ENCODE data around the gene YBX2. TPM values are rescaled to one million over a fixed set of nuclear protein-coding genes. Genes with fewer than 3 reads are reported as not detected.

YBX2 gene
- total RNA-seq, 1 experiment from 2014 or later: not detected

GRCh38 chr17:7327056-7327455 lies 32.6 kb upstream of the YBX2 start:
- no peak overlapping the region for H3K4me2 ChIP-seq (ENCODE audit: low read depth, low read length, poor library complexity, severe bottlenecking)
- peaks cover 14% of the 10 kb centered on the region; the same call in 1 of the 2 replicates for H3K36me3 ChIP-seq (ENCODE audit: insufficient read depth, low read length)
- H3K9me2 ChIP-seq (replicated peaks; ENCODE audit: insufficient read depth, low read length): no peaks in the 10 kb centered on the region
- DNase-seq: no peak
- H3K27ac ChIP-seq (ENCODE audit: low read length): no peak overlapping the region
- H3K79me2 ChIP-seq (ENCODE audit: low read length): peaks cover 24% of the 10 kb centered on the region
- no peak overlapping the region for H3K4me3 ChIP-seq (ENCODE audit: low read length)
- H3K9me3 ChIP-seq (ENCODE audit: low read length): no peaks in the 10 kb centered on the region
- H3K27me3 ChIP-seq (ENCODE audit: low read length): no peaks in the 10 kb centered on the region
- no peak overlapping the region for H2AFZ ChIP-seq (ENCODE audit: low read length)
- H3K4me1 ChIP-seq (ENCODE audit: low read length): peaks cover 23% of the 10 kb centered on the region
- peak overlapping the region; percentile 94; the same call in 1 of the 2 replicates for H3K9ac ChIP-seq (ENCODE audit: low read length)
- no peaks in the 10 kb centered on the region for H4K20me1 ChIP-seq (ENCODE audit: insufficient read depth, low read depth, low read length)

DNA sequence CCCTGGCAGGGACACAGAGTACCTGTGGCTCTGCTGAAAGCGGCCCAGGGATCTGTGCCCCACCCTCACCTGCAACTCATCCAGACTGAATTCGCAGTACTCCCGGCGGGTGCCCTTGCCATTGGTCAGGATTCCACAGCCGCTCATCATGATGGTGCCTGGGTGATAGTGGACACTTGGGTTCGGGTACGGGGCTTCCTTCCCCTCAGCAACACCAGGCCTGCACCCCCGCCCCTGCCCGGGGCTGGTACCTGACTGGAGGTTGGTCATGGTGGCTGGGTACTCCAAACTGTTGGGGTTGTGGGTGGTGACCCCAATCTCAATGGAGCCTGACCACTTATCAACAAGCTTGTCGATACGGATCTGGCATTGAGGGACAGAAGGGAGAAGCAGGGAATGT lies 31.7 kb upstream of the YBX2 start:
- no peak overlapping the region for H3K9ac ChIP-seq (ENCODE audit: low read length)
- no peak overlapping the region for H3K4me3 ChIP-seq (ENCODE audit: low read length)
- no peak overlapping the region for H3K4me2 ChIP-seq (ENCODE audit: low read depth, low read length, poor library complexity, severe bottlenecking)
- H3K36me3 ChIP-seq (ENCODE audit: insufficient read depth, low read length): peaks cover 14% of the 10 kb centered on the region; the same call in 1 of the 2 replicates
- H2AFZ ChIP-seq (ENCODE audit: low read length): no peak overlapping the region
- H3K4me1 ChIP-seq (ENCODE audit: low read length): peaks cover 23% of the 10 kb centered on the region
- peaks cover 24% of the 10 kb centered on the region for H3K79me2 ChIP-seq (ENCODE audit: low read length)
- H4K20me1 ChIP-seq (ENCODE audit: insufficient read depth, low read depth, low read length): no peaks in the 10 kb centered on the region
- DNase-seq: no peak
- no peak overlapping the region for H3K27ac ChIP-seq (ENCODE audit: low read length)
- no peaks in the 10 kb centered on the region for H3K9me3 ChIP-seq (ENCODE audit: low read length)
- no peaks in the 10 kb centered on the region for H3K27me3 ChIP-seq (ENCODE audit: low read length)
- H3K9me2 ChIP-seq (replicated peaks; ENCODE audit: insufficient read depth, low read length): no peaks in the 10 kb centered on the region

DNA sequence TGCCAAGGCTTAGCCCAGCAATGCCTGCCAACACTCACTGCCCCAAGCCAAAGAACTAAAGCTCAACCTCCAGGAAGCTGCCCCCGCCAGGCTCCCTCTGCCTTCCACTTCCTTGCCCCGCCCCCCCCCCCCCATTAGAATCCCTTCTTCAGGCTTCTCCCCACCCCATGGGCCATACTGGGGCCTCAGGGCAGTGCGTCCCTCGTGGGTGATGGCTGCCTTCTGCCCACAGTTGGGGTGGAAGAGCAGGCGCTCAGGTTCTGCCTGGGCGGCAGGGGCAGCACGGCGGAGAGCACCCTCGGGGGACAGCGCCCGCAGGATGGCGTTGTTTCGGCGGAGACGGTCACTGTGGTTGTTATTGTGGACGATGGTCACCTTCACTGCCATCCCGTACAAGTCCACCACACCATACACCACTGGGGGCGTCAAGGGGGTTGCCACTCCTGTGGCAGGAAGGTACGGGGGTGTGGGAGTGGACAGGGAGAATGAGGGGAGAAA lies 30.6 kb upstream of the YBX2 start:
- Histone ChIP-seq H3K36me3 (ENCODE audit: insufficient read depth, low read length) (peaks cover 20% of the 10 kb centered on the region), H3K4me1 (ENCODE audit: low read length) (peaks cover 16% of the 10 kb centered on the region), H3K4me3 (ENCODE audit: low read length) (no peak overlapping the region), H3K79me2 (ENCODE audit: low read length) (peaks cover 24% of the 10 kb centered on the region), H3K9me3 (ENCODE audit: low read length) (no peaks in the 10 kb centered on the region), H3K9me2 (replicated peaks; ENCODE audit: insufficient read depth, low read length) (no peaks in the 10 kb centered on the region), H2AFZ (ENCODE audit: low read length) (no peak overlapping the region), H3K27me3 (ENCODE audit: low read length) (no peaks in the 10 kb centered on the region), H4K20me1 (ENCODE audit: insufficient read depth, low read depth, low read length) (no peaks in the 10 kb centered on the region), H3K9ac (ENCODE audit: low read length) (no peak overlapping the region), H3K4me2 (ENCODE audit: low read depth, low read length, poor library complexity, severe bottlenecking) (no peak overlapping the region), H3K27ac (ENCODE audit: low read length) (no peak overlapping the region)
- DNase-seq: no peak

DNA sequence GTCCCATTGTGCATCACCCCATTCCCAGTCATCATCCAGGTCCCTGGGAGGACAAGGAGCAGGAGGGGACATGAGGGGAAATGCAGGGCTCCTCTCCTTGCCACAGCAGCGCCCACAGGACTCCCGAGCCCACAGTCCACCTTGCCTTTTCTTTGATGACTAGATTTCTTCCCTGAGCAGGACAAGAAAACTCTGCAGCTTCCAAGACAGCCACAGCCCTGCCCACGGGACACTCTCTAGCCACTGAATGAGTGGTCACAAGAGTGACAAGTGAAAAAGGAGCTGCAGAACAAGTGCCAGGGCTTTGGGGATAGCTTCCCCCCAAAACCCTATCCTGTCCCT lies 30.0 kb upstream of the YBX2 start:
- Histone ChIP-seq H4K20me1 (ENCODE audit: insufficient read depth, low read depth, low read length) (no peaks in the 10 kb centered on the region), H3K4me3 (ENCODE audit: low read length) (no peak overlapping the region), H3K9me2 (replicated peaks; ENCODE audit: insufficient read depth, low read length) (no peaks in the 10 kb centered on the region), H3K27me3 (ENCODE audit: low read length) (no peaks in the 10 kb centered on the region), H3K27ac (ENCODE audit: low read length) (no peak overlapping the region), H3K9ac (ENCODE audit: low read length) (no peak overlapping the region; the same call in 1 of the 2 replicates), H3K4me1 (ENCODE audit: low read length) (peaks cover 11% of the 10 kb centered on the region), H3K9me3 (ENCODE audit: low read length) (no peaks in the 10 kb centered on the region), H2AFZ (ENCODE audit: low read length) (no peak overlapping the region), H3K4me2 (ENCODE audit: low read depth, low read length, poor library complexity, severe bottlenecking) (no peak overlapping the region), H3K79me2 (ENCODE audit: low read length) (peaks cover 24% of the 10 kb centered on the region), H3K36me3 (ENCODE audit: insufficient read depth, low read length) (peaks cover 20% of the 10 kb centered on the region)
- DNase-seq: no peak

DNA sequence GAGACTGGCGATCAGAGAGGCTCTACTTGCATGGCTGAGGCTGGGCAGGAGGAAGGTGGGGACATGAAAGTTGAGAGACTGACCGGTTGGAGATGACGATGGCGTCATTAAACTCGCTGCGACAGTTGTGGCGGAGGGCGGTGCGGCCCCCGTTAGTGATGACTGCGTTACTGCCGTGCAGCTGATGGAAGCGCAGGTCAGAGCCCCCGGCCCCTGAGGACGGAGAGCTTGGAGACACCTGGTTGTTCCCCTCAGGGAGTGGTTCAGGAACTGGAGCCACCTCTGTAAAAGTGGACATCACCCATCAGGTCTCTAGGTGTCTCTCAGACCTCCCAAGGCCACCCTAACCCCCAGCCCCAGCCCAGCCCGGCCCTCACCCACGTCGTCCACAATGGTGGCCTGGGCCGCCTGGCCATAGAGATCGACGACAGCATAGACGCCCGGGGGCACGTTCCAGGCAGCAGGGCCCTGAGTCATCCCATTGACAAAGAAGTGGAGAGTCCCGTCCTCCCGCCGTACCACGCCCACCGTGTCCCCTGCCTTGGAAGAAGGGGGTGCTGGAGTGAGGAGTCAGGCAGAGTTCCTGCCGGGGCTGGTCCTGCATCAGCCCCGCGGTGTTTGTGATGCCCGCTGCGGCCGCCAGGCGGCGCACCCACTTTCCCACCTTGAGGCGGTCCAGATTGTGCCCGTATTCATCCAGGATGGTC lies 29.4 kb upstream of the YBX2 start:
- H3K9me2 ChIP-seq (replicated peaks; ENCODE audit: insufficient read depth, low read length): no peaks in the 10 kb centered on the region
- peaks cover 11% of the 10 kb centered on the region for H3K4me1 ChIP-seq (ENCODE audit: low read length)
- peak; percentile 73 for DNase-seq
- H3K4me2 ChIP-seq (ENCODE audit: low read depth, low read length, poor library complexity, severe bottlenecking): no peak overlapping the region
- H3K4me3 ChIP-seq (ENCODE audit: low read length): no peak overlapping the region
- no peaks in the 10 kb centered on the region for H3K9me3 ChIP-seq (ENCODE audit: low read length)
- peaks cover 23% of the 10 kb centered on the region for H3K79me2 ChIP-seq (ENCODE audit: low read length)
- no peaks in the 10 kb centered on the region for H3K27me3 ChIP-seq (ENCODE audit: low read length)
- H3K27ac ChIP-seq (ENCODE audit: low read length): no peak overlapping the region
- H4K20me1 ChIP-seq (ENCODE audit: insufficient read depth, low read depth, low read length): no peaks in the 10 kb centered on the region
- no peak overlapping the region for H2AFZ ChIP-seq (ENCODE audit: low read length)
- peaks cover 20% of the 10 kb centered on the region for H3K36me3 ChIP-seq (ENCODE audit: insufficient read depth, low read length)
- H3K9ac ChIP-seq (ENCODE audit: low read length): no peak overlapping the region; the same call in 1 of the 2 replicates

DNA sequence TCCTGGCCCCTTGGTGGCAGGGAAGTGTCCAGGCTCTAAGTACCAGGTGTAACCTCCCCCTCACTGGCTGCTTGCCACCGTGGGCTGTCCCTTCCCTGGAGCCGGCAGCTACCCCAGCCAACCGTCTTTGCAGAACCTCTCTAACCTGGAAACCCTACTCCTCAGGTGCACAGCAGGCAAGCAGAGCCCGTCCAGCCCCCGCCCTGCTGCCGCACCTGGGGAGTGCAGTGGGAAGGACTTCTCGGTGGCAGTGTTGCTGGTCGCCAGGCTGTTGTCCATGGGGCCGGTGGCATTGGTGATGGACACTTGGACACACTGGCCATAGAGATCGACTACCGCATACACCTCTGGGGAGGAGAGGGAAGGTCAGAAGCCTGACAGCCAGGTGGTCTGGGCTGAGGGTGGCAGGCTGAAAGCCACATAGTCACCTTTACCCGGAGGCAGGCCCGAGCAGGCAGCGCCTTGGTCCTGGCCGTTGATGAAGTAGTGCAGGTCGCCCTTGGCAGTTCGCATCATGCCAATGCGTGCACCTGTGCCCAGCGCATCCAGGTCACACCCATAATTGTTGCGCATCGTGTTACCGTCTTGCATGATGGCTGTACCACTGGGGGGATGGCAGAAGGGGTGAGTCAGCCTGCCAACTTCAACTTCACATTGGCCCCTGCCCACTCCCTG lies 28.2 kb upstream of the YBX2 start:
- no peak overlapping the region for H3K9ac ChIP-seq (ENCODE audit: low read length)
- no peaks in the 10 kb centered on the region for H3K27me3 ChIP-seq (ENCODE audit: low read length)
- H4K20me1 ChIP-seq (ENCODE audit: insufficient read depth, low read depth, low read length): no peaks in the 10 kb centered on the region
- peaks cover 11% of the 10 kb centered on the region for H3K79me2 ChIP-seq (ENCODE audit: low read length)
- DNase-seq: no peak
- H3K36me3 ChIP-seq (ENCODE audit: insufficient read depth, low read length): peaks cover 24% of the 10 kb centered on the region
- H2AFZ ChIP-seq (ENCODE audit: low read length): no peak overlapping the region
- no peaks in the 10 kb centered on the region for H3K9me3 ChIP-seq (ENCODE audit: low read length)
- H3K27ac ChIP-seq (ENCODE audit: low read length): no peak overlapping the region
- H3K4me2 ChIP-seq (ENCODE audit: low read depth, low read length, poor library complexity, severe bottlenecking): no peak overlapping the region
- peaks cover 4% of the 10 kb centered on the region for H3K4me1 ChIP-seq (ENCODE audit: low read length)
- no peak overlapping the region for H3K4me3 ChIP-seq (ENCODE audit: low read length)
- no peaks in the 10 kb centered on the region for H3K9me2 ChIP-seq (replicated peaks; ENCODE audit: insufficient read depth, low read length)

DNA sequence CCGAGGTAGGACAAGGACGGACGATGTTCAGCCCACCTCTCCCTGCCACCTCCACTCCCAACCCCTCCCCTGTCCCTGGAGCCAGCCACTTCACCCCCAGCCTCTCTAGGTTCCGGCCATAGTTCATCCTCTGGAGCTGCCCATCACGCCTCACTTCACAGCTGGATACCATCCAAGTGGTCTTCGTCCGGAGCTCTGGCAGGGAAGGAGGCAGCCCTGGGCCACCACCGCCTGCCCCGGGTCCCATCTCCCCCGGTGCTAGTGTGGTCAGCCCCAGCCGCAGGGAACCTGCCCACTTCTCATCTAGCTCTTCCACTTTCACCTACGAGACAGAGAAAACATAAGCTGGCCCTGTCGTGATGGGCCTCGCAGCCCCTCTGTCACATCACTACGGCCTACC lies 27.0 kb upstream of the YBX2 start:
- H3K36me3 ChIP-seq (ENCODE audit: insufficient read depth, low read length): peaks cover 27% of the 10 kb centered on the region
- no peak overlapping the region for H2AFZ ChIP-seq (ENCODE audit: low read length)

DNA sequence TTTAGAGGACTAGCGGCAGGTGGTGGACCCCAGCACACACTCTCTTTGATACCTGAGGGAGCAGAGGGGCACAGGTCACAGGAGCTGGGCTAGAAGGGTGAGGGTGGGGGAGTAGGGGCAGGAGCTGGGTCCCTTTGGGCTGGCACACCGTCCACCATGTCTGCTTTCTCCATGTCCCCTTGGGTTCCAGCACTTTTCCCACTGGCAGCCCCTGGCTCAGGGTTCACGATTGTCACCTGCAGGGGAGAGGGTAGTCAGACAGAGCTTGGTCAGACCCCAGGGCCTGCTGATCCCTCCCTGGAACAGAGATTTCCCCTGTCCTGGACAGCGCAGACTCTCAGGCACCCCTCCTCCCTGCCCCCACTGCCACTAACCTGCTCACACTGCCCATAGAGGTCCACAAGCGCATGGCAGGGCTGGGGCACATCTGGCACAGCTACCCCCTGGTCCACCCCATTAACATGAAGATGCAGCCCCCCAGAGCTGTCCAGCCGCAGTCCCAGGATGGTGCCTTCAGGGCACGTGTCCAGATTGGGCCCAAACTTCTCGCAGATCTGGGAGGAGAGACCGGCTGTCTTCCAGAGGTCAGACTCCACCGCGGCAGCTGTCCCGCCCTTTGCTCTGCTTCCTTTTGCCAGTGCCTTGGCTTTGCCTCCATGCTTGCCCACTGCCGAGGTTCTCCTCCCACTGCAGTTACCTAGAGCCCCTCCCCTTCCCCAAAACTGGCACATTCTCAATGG lies 23.9 kb upstream of the YBX2 start:
- no peak overlapping the region for H3K4me2 ChIP-seq (ENCODE audit: low read depth, low read length, poor library complexity, severe bottlenecking)
- H3K9me2 ChIP-seq (replicated peaks; ENCODE audit: insufficient read depth, low read length): no peaks in the 10 kb centered on the region
- H3K9me3 ChIP-seq (ENCODE audit: low read length): no peaks in the 10 kb centered on the region
- no peak overlapping the region for H3K27ac ChIP-seq (ENCODE audit: low read length)
- DNase-seq: no peak
- H3K79me2 ChIP-seq (ENCODE audit: low read length): no peaks in the 10 kb centered on the region
- peaks cover 22% of the 10 kb centered on the region for H3K4me1 ChIP-seq (ENCODE audit: low read length)
- no peak overlapping the region for H3K9ac ChIP-seq (ENCODE audit: low read length)
- peaks cover 6% of the 10 kb centered on the region; the same call in 1 of the 2 replicates for H4K20me1 ChIP-seq (ENCODE audit: insufficient read depth, low read depth, low read length)
- H3K27me3 ChIP-seq (ENCODE audit: low read length): no peaks in the 10 kb centered on the region
- H2AFZ ChIP-seq (ENCODE audit: low read length): no peak overlapping the region
- peaks cover 22% of the 10 kb centered on the region for H3K36me3 ChIP-seq (ENCODE audit: insufficient read depth, low read length)
- H3K4me3 ChIP-seq (ENCODE audit: low read length): no peak overlapping the region

More for the DNA sequence above, 27.0 kb upstream of the YBX2 start:
- Histone ChIP-seq H3K79me2 (ENCODE audit: low read length) (no peaks in the 10 kb centered on the region), H3K27ac (ENCODE audit: low read length) (no peak overlapping the region), H3K4me2 (ENCODE audit: low read depth, low read length, poor library complexity, severe bottlenecking) (no peak overlapping the region), H3K9me3 (ENCODE audit: low read length) (no peaks in the 10 kb centered on the region), H3K4me1 (ENCODE audit: low read length) (peaks cover under 1% of the 10 kb centered on the region; the same call in 1 of the 2 replicates), H4K20me1 (ENCODE audit: insufficient read depth, low read depth, low read length) (no peaks in the 10 kb centered on the region), H3K27me3 (ENCODE audit: low read length) (no peaks in the 10 kb centered on the region), H3K4me3 (ENCODE audit: low read length) (no peak overlapping the region), H3K9me2 (replicated peaks; ENCODE audit: insufficient read depth, low read length) (no peaks in the 10 kb centered on the region), H3K9ac (ENCODE audit: low read length) (no peak overlapping the region)
- no peak for DNase-seq

All from Karpas-422 (cell line).